Vagina (tissue), 2 donors: ENCODE results near the gene AGO4.

Experiments used
- CTCF ChIP-seq, 3 experiments: fragments of 450-650 bp in 2 of 3; fragments of 200-600 bp in 1 of 3; sonication (generic) in 1 of 3; IDR thresholded peaks; one replicate each; pipeline ENCODE4 v1.5.1; 2017 to 2019; ENCODE audit warnings: antibody characterized with exemption in 3 of 3, mild to moderate bottlenecking in 2 of 3, moderate library complexity in 2 of 3
- POLR2A ChIP-seq, 2 donors: fragments of 450-650 bp; IDR thresholded peaks; one replicate each; pipeline ENCODE4 v1.6.1; 2017; ENCODE audit warnings: antibody characterized with exemption in 2 of 2, mild to moderate bottlenecking in 2 of 2, moderate library complexity in 2 of 2

GRCh38 chr1:35854989-35855700 is 47.3 kb downstream of the AGO4 start:
- TF ChIP-seq CTCF (IDR thresholded peaks at IDR 0.05) = no peak
- TF ChIP-seq POLR2A (IDR thresholded peaks at IDR 0.05) = no peak
